Skin of body (tissue), 2 donors: ENCODE results near the gene SGCA. TPM values are rescaled to one million over a fixed set of nuclear protein-coding genes. Genes with fewer than 3 reads are reported as not detected.

Experiments used
- DNase-seq: peaks from one replicate; lab custom pipeline; 2025; lab: John Stamatoyannopoulos, UW
- total RNA-seq: library from RNA; depleted of rRNA; stranded (reverse); fragments of >200 nt; gene quantifications from one replicate; pipeline ENCODE4 v1.2.3, GENCODE V29; 2014

SGCA gene
- total RNA-seq, 1 donor from 2014 or later, result 14.6 TPM

DNA sequence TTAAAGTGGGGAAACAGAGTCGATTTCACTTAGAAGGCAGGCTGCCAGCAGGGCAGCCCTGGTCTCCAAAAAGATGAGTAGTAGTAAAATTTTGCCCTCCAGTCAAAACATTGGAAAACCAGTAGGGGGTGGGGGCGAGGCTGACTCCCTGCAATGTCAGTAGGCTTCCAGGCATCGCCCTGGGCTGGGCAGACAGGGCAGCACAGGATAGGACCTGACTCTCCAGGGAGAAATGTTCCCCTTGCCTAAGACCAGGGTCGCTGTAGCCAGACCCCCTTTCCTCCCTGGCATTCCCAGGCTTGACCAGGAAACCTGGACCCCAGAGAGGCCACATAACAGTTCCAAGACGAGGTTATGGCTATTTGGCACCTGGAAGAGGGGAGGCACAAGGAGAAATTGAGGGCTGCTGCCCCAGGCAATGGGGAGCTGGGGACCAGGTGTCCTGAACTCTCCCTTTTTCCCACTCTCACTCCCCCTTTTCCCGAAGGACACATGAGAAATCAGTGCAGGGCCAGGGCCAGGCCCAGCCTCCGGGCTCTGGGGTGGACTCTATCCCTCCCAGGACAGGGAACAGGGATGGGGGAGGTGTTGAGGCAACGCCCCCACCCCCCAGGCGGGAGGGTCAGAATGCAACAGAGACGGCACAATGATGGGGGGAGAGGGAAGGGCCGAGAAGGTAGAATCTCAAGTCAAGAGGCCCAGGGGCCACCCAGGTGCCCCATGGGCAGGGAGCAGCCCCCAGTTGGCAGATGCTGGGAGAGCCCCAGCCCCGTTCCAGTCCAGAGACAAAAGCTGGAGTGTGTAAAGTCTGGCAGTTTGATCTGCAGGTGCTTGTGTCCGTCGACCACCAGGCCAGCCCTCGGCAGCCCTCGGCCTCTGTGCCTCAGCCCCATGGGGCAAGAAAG is 31.3 kb upstream of the SGCA start:
- DNase-seq, result no peak

DNA sequence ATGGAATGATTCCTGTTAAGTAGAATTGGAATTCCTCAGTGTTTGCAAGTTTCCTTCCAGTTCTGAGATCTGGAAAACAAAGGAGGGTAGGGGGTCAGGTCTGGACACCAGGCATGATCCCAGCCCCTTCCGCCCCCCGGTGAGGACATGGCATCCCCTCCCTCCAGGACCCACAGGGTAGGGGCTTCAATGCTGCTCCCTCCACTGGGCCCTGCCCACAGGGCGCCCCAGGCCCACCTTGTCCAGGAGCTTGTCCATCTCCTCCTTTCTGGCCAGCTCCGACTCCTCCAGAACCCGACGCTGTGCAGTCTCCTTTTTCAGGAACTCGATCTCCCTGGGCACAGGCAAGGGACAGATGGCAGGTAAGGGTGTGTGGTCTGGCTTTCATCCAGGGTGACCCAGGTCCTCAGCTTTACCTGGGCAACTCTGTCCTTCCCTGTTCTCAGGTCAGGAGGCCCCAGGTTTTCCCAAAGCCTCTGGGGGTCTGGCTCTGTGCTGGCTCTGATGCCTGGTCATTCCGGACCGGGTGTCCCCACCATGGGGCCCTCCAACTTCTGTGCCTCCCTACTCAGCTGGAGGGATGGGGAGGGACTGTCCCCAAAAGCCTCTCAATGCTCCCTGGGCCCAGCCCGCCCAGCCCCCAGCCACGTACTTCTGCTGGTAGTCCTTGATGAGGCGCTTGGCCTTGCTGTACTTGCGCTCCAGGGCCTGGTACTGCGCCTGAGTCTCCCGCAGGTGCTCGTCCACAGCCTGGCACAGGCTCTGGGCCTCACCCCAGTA is 30.3 kb upstream of the SGCA start:
- DNase-seq, result no peak

DNA sequence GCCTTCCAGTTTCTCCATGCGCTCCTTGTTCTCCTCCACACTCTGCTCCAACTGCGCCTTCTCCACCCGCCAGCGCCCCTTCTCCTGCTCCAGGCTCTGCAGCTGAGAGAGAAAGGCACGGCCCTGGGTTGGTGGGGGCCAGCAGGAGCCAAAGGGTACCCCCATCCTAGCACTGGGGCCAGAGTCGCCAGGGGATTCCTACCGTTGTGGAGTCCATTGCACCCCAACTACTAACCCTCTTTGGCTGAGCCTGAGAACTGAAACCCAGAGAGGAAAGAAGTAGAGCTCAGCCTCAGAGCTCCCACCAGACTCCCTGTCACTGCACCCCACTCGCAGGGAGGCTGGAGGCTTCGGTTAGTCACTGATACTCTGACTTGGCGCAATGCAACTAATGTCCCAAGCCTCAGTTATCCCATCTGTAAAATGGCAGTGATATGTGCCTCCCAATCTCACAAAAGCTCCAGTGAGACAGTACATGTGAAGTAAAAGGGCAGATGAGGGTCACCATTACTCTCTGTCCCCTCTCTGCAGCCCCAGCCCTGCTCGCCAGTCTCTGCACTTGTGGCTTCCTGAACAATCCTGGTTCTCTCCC is 29.6 kb upstream of the SGCA start:
- no peak for DNase-seq

DNA sequence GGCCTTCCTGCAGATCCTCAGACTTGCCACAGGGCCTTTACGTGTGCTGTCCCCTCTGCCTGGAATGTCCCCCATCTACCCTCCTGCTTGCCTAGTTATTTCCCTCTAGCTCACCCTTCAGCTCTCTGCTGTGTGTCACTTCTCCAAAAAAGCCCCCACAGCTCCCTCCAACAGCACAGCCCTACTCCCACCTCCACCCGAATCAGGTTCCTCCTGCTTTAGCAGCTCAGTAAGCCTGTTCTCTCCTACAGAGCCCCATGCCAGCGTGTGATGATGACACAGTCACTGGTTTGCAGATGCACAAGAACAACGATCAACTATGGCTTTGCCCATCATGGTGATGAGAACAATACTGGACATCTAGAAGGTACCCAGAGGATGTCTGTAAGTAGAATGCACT is 28.8 kb upstream of the SGCA start:
- DNase-seq, result no peak

DNA sequence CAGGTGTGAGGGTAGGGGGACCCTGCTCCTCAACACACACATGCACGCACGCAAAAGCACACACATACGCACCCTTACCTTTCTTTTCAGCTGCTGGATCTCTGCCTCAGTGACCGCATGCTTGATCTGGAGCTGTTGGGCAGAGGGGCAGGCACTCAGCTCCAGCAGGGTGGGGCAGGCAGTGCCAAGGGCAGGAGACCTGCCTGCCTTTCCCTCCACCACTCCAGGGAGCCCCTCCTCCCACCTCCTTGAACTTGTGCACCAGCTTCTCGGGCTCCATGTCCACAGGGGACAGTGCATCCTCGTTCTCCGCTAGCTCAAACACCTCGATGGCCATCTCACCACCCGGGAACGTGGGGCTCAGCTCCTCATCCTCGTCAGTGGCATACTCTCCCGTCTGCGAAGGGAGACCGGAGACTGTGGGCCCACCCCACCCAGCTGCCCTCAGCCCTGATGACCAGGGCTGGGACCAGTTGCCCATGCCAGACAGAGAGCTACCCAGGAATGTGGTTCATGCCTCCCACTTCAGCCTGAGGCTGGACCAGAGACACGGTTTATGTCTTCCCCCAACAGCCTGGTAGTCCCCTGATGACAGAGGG is 26.5 kb upstream of the SGCA start:
- no peak for DNase-seq

DNA sequence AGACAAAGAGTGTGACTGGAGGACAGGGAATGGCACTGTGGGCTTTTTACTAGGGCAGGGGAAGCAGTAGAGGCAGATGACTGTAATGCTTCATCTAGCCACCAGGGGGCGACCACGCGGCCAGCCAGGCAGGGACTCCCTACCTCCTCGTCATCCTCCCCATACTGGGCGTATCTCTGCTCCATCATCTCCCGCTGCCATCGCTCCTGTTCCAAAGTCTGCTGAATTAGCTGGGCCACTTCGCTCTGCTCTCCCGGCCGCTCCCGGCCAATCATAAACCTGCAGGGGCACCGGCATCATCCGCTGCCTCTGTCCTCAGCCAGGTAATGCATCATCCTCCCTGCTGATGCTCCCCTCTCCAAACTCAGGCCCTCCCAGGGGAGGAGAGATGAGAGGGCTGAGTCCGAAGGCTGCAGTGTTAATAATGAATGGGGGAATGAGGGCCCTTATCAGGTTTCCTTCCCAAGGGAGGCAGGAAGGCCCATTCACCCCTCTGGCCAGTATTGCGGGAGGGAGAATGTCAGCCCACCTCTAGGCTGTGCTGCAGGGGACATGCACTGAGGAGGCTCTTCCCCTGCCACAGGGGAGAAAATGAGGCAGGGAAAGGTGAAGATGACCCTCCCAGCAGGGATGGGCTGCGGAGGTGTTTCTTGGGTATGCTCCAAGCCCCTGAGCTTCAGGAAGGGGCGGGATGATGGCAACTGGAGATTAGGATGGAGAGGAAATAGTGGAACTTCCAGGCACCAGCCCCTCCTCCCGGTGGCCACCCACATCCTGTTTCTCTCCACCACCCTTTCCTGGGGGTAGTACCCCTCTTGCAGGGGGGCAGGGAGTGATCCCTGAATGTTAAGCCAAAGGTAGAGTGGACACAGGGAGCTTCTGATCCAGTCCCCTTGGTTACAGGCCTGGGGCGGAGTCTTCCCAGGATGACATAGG is 25.6 kb upstream of the SGCA start:
- DNase-seq, result peak; percentile 50

DNA sequence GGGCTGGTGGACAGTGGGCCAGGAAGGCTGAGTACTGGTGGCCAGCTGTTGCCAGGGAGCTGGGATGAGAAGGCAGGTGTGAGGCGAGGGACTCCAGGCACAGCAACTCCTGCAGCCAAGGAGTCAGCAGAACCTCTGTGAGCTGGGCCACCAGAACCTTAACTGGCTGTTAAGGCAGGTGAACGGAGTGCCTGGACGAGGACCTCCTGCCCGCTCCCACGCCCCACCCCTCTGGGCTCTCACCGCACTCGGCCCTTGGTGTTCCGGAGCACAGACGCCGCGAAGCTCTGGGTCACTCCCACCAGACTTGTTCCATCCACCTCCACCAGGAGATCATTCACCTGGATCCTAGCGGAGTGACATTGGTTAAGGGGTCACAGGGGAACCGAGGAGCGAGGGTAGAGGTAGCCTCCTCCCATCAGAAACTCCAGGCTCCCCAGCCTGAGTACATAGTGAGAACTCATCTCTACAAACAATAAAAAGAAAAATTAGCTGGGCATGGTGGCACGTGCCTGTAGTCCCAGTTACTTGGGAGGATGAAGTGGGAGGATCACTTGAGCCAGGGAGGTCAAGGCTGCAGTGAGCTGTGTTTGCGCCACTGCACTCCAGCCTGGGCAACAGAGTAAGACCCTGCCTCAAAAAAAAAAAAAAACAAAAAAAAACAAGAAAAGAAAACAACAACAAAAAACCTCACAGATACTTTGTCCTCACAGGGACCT is 24.6 kb upstream of the SGCA start:
- no peak for DNase-seq

DNA sequence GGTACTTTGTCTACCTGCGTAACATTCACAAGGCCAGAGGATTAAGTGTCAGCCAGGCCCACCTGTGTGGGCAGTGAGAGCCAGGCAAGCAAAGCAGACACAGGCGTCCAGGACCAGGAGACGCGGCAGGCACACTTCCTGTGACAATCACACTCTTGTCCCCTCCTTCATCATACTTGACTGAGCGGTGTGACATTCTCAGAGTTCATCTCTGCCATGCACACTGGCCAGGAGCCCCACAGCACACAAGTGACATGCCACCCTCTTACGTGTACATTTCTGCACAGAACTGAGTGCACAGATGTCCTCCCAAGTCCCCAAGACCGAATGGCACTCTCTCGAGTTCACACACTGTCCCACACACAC is 24.1 kb upstream of the SGCA start:
- DNase-seq, result no peak

DNA sequence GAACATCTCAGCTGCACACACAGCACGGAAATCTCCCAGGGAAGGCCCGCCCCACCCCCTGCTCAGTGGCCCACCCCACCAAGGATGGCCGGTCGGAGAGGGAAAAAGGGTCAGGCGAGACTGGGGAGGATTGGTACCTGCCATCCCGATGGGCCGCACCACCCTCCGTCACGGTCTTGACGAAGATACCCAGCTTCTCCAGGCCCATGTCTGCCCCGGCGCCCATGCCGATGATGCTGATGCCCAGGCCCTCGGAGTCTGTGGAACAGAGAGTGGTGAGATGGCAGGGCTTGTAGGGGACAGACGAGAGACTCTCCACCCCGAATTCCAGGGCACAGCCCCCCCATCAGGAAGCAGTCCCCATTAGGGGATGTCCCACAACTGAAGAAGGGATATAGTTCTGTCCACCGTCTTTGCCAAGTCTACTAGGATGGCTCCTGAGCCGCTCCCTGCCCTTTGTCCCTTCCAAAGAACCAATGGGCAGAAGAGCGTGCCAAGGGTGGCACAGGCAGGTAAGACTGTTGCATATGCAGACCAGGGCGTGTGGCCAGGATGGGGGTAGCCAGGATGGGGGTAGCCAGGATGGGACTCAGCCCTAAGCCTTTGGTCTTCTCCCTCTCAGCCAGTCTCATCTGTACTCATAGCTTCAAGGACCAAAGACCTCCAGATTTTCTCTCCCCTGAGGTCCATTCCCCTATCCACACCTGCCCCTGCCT is 22.2 kb upstream of the SGCA start:
- DNase-seq, result no peak

DNA sequence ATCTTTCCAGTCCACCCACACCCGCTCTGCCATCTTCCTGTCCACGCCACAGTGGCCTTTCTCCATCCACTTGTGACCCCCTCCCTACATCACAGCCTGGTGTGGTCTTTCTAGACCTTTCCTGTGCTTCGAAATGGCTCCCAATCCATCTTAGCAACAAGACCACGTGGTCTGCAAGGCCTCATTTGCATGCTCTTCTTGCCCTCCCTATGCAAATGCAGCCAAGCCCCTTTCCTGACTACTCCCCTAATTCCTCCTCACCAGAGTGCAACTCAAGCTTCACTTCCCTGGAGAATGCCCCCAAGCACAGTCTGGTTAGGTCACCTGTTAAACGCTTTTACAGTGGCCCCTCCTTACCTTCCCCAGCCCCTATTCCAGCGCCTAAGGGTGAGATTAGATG is 21.4 kb upstream of the SGCA start:
- DNase-seq, result no peak

DNA sequence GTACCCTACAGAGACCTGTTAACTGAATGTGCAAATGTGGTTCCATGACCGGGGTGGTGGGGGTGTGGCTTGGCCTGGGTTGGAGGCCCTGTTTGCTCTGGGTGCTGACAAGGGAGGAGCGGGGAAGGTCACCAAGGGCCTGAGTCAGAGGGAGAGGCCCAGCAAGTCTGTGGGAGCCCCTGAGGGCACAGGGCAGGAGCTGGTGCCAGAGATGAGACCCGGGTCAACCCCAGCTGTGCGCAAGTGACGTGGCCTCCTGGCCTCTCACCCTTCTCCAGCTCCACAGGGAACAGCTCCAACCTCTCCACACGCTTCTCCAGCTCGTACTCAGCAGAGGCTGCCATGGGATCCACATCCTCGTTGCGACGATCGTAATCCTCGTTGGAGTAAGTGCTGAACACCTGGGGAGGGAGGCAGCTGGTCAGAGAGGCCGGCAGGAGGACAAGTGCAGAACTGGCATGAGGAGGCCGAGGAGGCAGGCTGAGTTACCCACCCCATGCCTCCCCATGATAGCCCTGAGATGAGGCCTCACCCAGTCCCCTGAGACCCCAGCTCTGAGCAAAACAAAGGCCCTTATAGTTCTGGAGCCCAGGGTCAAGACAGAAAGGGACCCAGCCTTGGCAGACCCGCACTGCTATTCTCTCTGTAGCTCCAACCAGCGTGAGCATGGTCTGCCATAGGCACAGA is 20.8 kb upstream of the SGCA start:
- DNase-seq, result no peak

DNA sequence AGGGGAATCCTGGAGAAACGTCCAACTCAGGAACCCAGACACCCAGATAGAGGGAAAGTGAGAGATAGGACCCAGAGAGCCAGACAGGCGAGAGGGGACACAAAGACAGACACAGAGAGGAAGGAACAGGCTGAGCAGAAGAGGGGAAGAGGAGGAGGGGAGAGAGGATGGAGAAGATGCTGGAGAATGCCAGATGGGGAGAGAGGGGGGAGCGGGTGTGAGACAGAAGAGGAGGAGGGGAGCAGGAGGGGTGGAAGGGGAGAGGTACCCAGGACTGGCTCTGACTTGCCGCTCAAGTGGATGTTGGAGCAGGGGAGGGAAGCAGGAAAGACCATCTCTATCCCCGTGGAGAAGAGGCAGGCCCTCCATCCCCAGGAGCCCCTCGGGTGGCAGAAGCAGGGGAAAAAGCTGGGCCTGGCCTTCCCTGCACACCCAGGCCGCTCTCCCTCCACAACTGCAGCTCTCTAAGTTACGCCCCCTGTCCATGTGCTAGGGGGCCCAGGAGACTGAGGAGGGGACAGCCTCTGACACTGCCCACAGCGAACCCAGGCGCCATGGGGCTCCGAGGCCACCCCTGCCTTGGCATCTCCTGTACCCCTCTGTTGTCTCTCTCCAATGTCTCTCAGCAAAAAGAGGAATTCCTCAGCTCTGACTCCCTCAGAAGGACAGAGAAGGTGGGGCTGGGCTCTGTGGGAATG is 20.1 kb upstream of the SGCA start:
- DNase-seq, result no peak

DNA sequence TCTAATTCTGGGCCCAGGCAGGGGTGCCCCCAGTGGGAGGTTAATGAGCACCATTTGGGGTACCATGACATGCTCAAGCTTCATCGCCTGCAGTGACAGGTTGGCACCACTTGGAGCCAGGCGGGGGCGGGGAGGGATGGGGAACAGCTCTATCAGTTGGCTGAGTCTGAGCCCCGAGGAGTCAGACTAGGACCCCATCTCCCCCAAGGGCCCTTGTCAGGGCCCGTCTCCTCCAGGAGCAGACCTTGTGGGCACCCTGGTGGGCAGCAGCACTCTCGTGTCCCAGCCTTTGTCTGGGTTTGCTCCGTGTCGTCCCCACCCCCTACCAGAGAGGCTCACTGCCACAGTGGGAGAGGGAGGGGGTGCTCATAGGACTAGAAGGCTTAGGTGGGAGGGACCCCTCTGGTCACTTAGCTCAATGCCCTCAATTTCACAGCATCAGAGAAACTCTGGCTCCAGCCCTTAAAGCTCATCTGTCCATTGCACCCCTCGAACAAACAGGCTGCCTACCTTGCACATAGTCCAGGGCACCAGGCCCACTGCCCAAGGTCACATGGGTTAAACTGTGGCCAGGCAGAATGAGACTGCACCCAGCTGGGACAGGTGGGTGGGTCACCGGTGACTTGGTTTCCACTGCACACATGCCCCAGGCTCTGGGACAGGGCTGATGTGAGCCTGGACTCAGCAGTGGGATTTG is 19.4 kb upstream of the SGCA start:
- DNase-seq, result no peak

DNA sequence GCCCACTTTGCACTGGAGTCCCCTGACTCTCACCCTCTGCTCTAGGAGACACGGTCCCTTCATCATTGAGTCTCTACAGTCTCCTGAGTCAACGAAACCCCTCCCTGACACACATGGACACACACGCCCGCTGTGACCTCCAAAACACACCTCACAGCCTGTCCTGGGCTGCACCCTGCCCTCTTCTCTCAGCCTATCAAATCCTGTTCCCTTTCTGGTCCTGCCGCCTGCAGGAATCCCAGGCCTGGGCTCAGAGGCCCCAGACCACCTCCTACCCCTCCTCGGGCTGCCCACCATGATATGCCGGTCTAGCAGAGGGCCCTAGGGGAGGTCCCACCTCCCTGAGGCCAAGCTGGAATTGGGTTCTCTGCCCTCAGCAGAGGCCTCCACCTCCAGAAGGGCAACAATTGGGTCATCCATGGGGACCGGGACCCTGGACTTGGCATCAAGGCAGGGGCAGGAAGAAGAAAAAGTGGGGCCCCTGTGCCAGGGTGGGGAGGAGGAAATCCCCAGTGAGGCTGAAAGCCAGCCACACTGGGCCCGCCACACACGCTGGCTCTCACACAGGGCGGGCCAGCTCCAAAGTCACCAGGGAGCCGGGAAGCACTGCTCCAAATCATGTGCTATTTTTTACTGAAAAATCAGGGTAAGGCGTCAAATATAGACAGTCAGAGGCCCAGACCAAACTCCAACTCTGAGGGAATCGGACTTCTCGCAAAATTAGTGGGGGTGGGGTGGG is 18.7 kb upstream of the SGCA start:
- no peak for DNase-seq

DNA sequence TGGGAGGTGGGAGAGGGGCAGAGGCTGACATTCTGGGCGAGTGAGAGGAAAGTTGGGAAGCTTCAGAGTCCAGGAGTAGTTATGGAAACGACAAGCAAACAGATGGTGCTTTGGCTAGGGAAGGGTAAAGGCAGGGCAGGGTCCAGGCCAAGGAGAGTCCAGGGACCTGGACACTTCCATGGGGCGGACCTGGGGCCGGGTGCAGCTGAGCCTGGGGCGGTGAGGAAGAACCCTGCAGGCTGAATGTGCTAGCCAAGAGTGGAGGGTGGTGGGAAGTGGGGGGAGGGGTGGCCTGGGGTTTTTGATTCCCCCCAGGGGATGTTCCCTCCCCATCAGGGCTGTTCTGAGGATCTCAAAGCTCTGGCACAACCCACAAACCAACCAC is 18.0 kb upstream of the SGCA start:
- no peak for DNase-seq

DNA sequence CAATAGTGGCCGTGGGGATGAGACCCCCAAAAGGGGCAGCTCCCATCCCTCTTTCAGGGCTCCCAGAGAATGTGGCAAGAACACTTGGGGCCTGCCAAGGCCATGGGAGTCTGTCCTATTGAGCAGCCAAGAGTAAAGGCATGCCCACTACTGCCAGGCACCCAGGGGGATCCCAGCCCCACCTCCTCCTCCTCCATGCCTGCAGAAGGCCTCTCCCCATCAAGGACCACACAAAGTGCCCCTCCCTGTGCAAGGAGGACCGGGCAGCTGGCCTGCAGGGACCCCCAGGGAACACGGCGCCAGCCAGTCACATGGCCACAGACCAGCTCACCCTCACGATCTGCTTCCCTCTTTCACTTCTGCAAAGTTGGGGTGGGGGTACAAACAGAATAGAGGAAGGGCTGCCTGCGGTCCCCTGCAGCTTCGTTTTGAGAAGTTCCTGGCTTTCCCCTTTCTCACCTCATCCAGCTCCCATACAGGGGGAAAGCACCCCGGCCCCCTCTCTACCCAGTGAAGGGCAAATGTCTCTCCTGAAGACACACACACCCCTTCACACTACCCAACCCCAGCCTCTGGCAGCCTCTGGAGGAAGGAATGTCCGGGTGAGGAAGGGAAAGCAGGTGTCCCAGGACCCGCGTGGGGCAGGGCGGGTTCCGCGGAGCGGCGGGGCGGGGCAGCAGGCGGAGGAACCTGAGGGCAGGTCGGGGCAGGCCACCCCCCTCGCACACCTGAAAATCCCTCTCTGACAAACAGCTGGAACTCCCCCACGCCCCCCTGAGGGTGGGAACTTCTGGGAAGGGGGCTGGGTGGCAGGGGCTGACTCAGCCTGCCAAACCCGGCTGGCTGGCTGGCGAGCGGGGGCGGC is 17.3 kb upstream of the SGCA start:
- peak; percentile 46 for DNase-seq
